GM13976 (cell line): Measurements from ENCODE around the gene ENTPD8.
"Not testable (repeated sequence)": the region's sequence is repeated elsewhere in the genome, so short reads cannot be mapped to it uniquely, and the experiment has no call there.

Experiments used
- DNase-seq: peaks from one replicate; pipeline ENCODE4 v3.0.0; 2012; ENCODE audit warnings: low spot score
- CTCF ChIP-seq: IDR thresholded peaks from 2 replicates; pipeline ENCODE4 v1.5.1; 2012; ENCODE audit warnings: borderline replicate concordance, mild to moderate bottlenecking; ENCODE audit not compliant: insufficient read depth; ENCODE audit errors: extremely low read depth, missing control alignments, control extremely low read depth
- in situ Hi-C: fragments of 300-500 bp; cut with MboI; formaldehyde crosslinking; loops from one replicate; pipeline ENCODE4 v1.12.0; 2022; ENCODE audit warnings: low sequenced_read_pairs, mixed read lengths, inconsistent platforms; ENCODE audit not compliant: unreplicated experiment

ENTPD8 gene

GRCh38 chr9:137415451-137415850 is 25.7 kb downstream of the ENTPD8 start:
- no peak for TF ChIP-seq CTCF
- in situ Hi-C loops, result no loop called here
- DNase-seq, result no peak

- no peak for DNase-seq
- no peak for TF ChIP-seq CTCF
- in situ Hi-C loops, result no loop called here
Measured at GRCh38 chr9:137412431-137412830, 28.7 kb downstream of the ENTPD8 start.

- in situ Hi-C loops, result no loop called here
- TF ChIP-seq CTCF, result no peak
- peak; percentile 85 for DNase-seq
Measured at GRCh38 chr9:137411645-137412380, 29.3 kb downstream of the ENTPD8 start.

GRCh38 chr9:137411260-137411644 is 29.9 kb downstream of the ENTPD8 start:
- TF ChIP-seq CTCF, result no peak
- DNase-seq, result no peak
- in situ Hi-C loops, result no loop called here

GRCh38 chr9:137410891-137411249 is 30.3 kb downstream of the ENTPD8 start:
- no peak for DNase-seq
- in situ Hi-C loops, result no loop called here
- no peak for TF ChIP-seq CTCF

GRCh38 chr9:137410236-137410890 is 30.8 kb downstream of the ENTPD8 start:
- in situ Hi-C loops, DNase-seq: not testable (repeated sequence)

GRCh38 chr9:137409515-137409914 is 31.6 kb downstream of the ENTPD8 start:
- in situ Hi-C loops, result loop anchor here (5.0 kb wide), 1 partner anchor 117 kb away; no protein-coding TSS in a partner anchor
- no peak for TF ChIP-seq CTCF
- no peak for DNase-seq
